SKM-1 treated with dmso at 0.1 percent for 144 hours (cell line): ENCODE results near the gene POP7.
"Not testable (repeated sequence)": the region's sequence is repeated elsewhere in the genome, so short reads cannot be mapped to it uniquely, and the experiment has no call there.

ENCODE experiments used
- DNase-seq: peaks from one replicate; lab custom pipeline; 2025; ENCODE audit not compliant: unreplicated experiment; lab: John Stamatoyannopoulos, UW

Gene POP7

DNA sequence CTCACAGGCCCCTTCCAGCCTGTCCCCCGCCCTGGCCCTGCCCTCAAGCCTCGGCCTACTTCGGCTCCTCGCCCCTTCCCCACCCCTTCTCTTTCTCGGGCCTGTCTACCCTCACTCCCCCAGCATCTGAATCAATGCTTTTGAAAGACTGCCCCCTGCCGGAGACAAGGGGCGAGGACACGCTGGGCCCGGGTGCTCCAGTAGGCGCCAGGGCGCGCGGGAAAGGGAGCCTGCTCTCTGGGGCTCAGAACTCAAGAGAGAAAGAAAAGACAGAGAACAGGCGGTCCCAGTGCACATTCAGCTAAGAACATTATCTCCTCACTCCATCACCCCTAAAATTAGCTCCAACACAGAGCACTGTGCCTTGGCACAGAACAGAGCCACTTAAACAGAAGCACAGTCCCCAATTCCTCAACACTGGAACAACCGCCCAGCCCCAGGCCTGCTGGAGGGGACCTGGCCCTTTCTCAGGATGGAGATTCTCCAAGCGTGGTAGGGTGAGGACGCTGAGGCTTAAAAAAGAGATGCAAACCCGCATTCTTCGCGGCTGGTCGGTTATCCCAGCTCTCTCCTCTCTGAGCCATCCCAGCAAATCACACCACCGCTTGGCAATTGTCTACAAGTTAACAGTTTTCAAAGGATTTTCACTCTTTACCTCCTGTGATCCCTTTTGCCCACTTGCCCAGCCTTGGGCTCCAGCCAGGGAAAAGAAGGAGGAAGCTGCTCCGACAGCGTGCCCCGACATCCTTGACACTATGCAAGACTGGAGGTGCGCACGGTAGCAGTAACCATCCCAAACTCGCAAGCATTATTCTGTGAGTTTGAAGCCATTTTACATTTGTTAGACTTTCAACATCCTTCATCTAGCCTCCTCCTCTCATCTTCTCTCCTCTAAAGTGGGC is 14.0 kb upstream of the POP7 start:
- DNase-seq, result peak; percentile 48

GRCh38 chr7:100692578-100692961 is 13.4 kb upstream of the POP7 start:
- DNase-seq, result no peak

- no peak for DNase-seq
These were observed 12.4 kb upstream of the POP7 start for GRCh38 chr7:100693312-100694097.

GRCh38 chr7:100694098-100694745 is 11.7 kb upstream of the POP7 start, which contains the start of gene GIGYF1:
GIGYF1 (minus strand) TSS chr7:100694250; CDS start chr7:100688238, 6,012 bp downstream.
- DNase-seq, result peak; percentile 65

DNA sequence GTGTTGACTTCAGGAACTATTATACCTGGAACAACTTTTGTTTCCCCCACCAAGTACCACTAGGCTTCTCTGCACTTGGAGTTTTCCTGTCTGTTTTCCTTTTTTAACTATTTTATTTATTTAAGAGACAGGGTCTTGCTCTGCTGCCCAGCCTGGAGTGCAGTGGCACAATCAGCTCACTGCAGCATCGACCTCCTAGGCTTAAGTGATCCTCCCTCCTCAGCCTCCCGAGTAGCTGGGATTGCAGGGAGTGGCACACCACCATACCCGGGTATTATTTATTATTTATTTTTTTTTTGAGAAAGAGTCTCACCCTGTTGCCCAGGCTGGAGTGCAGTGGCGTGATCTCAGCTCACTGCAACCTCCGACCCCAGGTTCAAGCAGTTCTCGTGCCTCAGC is 9.8 kb upstream of the POP7 start:
- no peak for DNase-seq

- DNase-seq, result no peak
These were observed 6.9 kb upstream of the POP7 start for GRCh38 chr7:100699018-100699417.

DNA sequence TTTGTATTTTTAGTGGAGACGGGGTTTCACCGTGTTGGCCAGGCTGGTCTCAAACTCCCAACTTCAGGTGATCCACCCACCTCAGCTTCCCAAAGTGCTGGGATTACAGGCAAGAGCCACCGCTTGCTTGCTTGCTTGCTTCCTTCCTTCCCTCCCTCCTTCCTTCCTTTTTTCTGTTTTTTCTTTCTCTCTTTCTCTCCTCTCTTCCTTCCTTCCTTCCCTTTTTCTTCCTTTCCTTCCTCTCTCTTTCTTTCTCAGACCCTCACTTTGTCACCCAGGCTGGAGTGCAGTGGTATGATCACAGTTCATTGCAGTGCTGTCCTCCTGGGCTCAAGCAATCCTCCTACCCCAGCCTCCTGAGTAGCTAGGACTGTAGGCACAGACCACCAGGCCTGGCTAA is 4.8 kb upstream of the POP7 start:
- DNase-seq, result not testable (repeated sequence)

- DNase-seq, result peak; percentile 37
These were observed 585 bp upstream of the POP7 start for GRCh38 chr7:100705320-100705752.

DNA sequence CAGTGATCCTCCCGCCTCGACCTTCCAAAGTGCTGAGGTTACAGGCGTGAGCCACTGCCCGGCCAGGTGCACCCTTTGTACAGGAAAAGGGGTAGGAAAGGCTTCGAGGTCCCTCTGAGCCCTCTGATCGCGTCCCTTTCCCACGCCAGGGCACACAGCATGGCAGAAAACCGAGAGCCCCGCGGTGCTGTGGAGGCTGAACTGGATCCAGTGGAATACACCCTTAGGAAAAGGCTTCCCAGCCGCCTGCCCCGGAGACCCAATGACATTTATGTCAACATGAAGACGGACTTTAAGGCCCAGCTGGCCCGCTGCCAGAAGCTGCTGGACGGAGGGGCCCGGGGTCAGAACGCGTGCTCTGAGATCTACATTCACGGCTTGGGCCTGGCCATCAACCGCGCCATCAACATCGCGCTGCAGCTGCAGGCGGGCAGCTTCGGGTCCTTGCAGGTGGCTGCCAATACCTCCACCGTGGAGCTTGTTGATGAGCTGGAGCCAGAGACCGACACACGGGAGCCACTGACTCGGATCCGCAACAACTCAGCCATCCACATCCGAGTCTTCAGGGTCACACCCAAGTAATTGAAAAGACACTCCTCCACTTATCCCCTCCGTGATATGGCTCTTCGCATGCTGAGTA is 871 bp downstream of the POP7 start:
- DNase-seq, result no peak

DNA sequence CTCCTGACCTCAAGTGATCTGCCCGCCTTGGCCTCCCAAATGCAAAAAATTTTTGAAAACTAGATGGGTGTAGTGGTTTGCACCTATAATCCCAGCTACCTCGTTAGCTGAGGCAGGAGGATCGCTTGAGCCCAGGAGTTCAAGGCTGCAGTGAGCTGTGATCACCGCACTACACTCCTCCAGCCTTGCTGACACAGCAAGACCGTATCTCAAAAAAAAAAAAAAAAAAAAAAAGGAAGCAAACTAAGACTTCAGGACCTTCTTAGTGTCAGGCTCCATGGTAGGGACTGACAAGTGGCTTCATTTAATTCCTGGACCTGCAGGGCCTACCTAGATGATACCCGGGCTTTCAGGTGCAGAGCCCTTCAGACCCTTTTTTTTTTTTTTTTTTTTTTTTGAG is 2.5 kb downstream of the POP7 start:
- DNase-seq, result no peak

GRCh38 chr7:100710452-100710851 is 4.5 kb downstream of the POP7 start:
- no peak for DNase-seq

DNA sequence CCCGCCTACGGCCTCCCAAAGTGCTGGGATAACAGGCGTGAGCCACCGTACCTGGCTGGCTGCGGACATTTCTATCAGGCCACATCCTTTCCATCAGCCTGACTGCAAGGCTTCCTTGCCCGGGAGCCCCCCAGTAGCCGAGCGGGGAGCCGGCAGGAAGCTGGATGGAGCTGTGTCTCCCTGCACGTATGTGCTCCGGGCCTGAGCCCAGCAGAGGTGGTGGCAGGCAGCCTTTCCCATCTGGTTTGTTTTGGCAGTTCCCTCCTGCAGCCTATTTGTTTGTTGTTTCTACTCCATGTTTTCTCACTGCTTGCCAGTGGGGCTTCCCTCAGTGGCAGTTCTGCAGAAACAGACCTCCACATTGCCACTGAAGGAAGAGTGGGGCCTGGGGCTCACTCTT is 5.4 kb downstream of the POP7 start:
- DNase-seq, result no peak

GRCh38 chr7:100714725-100715124 is 8.8 kb downstream of the POP7 start:
- no peak for DNase-seq

DNA sequence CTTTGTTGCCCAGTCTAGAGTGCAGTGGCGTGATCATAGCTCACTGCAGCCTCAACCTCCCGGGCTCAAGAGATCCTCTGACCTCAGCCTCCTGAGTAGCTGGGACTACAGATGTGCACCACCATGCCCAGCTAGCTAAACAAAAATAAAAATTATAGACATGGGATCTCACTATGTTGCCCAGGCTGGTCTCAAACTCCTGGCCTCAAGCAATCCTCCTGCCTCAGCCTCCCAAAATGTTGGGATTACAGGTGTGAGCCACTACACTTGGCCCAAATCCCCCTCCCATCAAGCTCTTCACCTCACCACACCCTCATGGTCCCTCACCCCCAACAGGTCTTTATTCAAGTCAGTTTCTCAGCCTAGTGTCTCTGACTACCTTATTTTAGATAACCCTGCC is 11.2 kb downstream of the POP7 start:
- not testable (repeated sequence) for DNase-seq

DNA sequence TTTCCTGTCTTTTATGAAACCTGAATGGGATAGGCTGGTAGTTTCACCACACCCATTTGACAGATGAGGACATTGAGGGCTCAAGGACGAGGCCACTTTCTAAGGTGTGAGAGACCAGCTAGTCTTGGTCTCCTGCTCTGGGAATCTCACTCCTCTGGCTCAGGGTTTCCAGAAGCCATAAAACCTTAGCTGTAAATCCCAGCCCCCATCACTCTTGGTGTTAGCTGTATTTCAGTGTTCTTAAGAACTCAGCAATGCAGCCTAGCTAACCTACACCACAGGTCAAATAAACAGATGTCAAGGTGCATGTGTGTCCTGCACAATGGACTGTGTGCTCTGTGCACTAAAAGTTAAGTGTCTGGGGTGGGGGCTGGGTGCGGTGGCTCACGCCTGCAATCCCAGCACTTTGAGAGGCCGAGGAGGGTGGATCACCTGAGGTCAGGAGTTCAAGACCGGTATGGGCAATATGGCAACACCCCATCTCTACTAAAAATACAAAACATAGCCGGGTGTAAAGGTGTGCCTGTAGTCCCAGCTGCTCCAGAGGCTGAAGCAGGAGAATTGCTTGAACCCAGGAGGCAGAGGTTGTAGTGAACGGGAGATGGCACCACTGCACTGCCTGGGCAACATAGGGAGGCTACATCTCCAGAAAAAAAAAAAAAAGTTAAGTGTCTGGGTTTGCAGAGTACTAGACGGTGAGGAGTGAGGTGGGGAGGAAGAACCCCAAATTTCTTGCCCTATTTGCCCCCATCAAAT is 13.8 kb downstream of the POP7 start:
- no peak for DNase-seq

DNA sequence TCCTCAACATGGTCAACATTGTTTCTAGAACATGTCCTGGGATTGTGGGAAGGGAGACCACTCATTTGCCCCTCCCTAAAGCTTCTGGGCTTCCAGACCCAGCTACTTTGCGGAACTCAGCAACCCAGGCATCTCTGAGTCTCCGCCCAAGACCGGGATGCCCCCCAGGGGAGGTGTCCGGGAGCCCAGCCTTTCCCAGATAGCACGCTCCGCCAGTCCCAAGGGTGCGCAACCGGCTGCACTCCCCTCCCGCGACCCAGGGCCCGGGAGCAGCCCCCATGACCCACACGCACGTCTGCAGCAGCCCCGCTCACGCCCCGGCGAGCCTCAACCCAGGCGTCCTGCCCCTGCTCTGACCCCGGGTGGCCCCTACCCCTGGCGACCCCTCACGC is 14.4 kb downstream of the POP7 start, which contains the start of gene EPO:
EPO (plus strand) TSS at position 190 of the 392 bp plus-strand sequence. CDS start 513 bp downstream, outside the sequence.
- no peak for DNase-seq

DNA sequence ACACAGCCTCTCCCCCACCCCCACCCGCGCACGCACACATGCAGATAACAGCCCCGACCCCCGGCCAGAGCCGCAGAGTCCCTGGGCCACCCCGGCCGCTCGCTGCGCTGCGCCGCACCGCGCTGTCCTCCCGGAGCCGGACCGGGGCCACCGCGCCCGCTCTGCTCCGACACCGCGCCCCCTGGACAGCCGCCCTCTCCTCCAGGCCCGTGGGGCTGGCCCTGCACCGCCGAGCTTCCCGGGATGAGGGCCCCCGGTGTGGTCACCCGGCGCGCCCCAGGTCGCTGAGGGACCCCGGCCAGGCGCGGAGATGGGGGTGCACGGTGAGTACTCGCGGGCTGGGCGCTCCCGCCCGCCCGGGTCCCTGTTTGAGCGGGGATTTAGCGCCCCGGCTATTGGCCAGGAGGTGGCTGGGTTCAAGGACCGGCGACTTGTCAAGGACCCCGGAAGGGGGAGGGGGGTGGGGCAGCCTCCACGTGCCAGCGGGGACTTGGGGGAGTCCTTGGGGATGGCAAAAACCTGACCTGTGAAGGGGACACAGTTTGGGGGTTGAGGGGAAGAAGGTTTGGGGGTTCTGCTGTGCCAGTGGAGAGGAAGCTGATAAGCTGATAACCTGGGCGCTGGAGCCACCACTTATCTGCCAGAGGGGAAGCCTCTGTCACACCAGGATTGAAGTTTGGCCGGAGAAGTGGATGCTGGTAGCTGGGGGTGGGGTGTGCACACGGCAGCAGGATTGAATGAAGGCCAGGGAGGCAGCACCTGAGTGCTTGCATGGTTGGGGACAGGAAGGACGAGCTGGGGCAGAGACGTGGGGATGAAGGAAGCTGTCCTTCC is 15.0 kb downstream of the POP7 start:
- no peak for DNase-seq

DNA sequence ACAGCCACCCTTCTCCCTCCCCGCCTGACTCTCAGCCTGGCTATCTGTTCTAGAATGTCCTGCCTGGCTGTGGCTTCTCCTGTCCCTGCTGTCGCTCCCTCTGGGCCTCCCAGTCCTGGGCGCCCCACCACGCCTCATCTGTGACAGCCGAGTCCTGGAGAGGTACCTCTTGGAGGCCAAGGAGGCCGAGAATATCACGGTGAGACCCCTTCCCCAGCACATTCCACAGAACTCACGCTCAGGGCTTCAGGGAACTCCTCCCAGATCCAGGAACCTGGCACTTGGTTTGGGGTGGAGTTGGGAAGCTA is 15.5 kb downstream of the POP7 start:
- DNase-seq, result no peak

GRCh38 chr7:100722480-100723212 is 16.7 kb downstream of the POP7 start:
- no peak for DNase-seq
